HG02642 (cell line): ENCODE data around the gene PLCL1.
"Not testable (repeated sequence)": the region's sequence is repeated elsewhere in the genome, so short reads cannot be mapped to it uniquely, and the experiment has no call there.

Experiments used
- ATAC-seq: cut with Tn5 transposase; IDR thresholded peaks from one replicate; pipeline ENCODE4 v1.9.1; 2021; ENCODE audit warnings: mild to moderate bottlenecking; ENCODE audit not compliant: unreplicated experiment, poor library complexity

The PLCL1 gene

DNA sequence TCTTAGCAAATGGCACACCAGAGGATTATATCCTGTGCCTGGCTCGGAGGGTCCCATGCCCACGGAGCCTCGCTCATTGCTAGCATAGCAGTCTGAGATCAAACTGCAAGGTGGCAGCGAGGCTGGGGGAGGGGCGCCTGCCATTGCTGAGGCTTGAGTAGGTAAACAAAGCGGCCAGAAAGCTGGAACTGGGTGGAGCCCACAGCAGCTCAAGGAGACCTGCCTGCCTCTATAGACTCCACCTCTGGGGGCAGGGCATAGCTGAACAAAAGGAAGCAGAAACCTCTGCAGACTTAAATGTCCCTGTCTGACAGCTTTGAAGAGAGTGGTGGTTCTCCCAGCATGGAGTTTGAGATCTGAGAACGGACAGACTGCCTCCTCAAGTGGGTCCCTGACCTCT is 392.2 kb downstream of the PLCL1 start:
- ATAC-seq = not testable (repeated sequence)
